Gastroesophageal sphincter (tissue), 3 donors: ENCODE data around the gene FCHO2.

Experiments
- CTCF ChIP-seq, 4 experiments: fragments of 200-600 bp in 2 of 4; fragments of 450-650 bp in 2 of 4; sonication (generic) in 1 of 4; IDR thresholded peaks; one replicate each; pipeline ENCODE4 v1.5.1; 2017 to 2019; ENCODE audit warnings: antibody characterized with exemption in 4 of 4, mild to moderate bottlenecking in 2 of 4, moderate library complexity in 2 of 4
- EP300 ChIP-seq: sonication (generic); formaldehyde crosslinking; IDR thresholded peaks from one replicate; pipeline ENCODE4 v1.6.1; 2017; ENCODE audit warnings: antibody characterized with exemption, mild to moderate bottlenecking
- POLR2A ChIP-seq, 2 donors: fragments of 450-650 bp; IDR thresholded peaks; one replicate each; pipeline ENCODE4 v1.6.1; 2017; ENCODE audit warnings: antibody characterized with exemption in 2 of 2, mild to moderate bottlenecking in 2 of 2, moderate library complexity in 1 of 2
- POLR2AphosphoS5 ChIP-seq: sonication (generic); formaldehyde crosslinking; IDR thresholded peaks from one replicate; pipeline ENCODE4 v1.6.1; 2017; ENCODE audit warnings: antibody characterized with exemption

DNA sequence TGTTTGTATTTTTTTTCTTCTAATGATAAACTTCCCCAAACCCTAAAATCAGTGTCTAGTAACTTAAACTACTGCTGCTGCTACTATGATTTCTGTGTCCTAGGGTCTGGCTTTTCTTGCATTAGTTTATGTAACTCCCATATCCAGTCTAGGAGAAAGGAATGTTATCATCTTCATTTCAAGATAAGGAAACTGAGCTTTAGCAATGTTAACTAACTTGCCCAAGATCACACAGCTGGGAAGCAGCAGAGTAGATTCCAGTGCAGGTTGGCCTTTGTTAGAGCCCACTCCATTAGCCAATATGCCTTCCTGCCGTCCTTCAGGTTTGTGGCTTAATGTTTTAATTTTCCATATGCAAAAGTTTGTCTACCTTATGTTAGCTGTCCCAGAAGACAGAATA lies 175.0 kb downstream of the FCHO2 start:
- TF ChIP-seq CTCF (IDR thresholded peaks at IDR 0.05) = no peak
- no peak for TF ChIP-seq POLR2A (IDR thresholded peaks at IDR 0.05)
- TF ChIP-seq POLR2AphosphoS5 = no peak
- TF ChIP-seq EP300 = no peak
